GM12878 (cell line): ENCODE measurements around the gene CCN5. TPM values are rescaled to one million over a fixed set of nuclear protein-coding genes. Genes with fewer than 3 reads are reported as not detected.

Experiments
- ATAC-seq: fragments of 200-7000 bp; cut with Tn5 transposase; 3 replicates; pipeline ENCODE4 v1.9.1; 2020; ENCODE audit warnings: mild to moderate bottlenecking, moderate library complexity
- BruUV-seq: library from RNA; stranded (reverse); fragments of 400-500 nt; replicated peaks from 2 replicates; lab custom pipeline; 2021; lab: Mats Ljungman, UMichigan
- CTCF ChIA-PET: fragments of 300-600 bp; sonication (Branson Sonifier 250); formaldehyde crosslinking; extraction: SDS; loops from one replicate; lab custom pipeline; 2021; ENCODE audit warnings: inconsistent platforms; lab: Yijun Ruan, JAX
- POLR2A ChIA-PET: fragments of 350-600 bp; formaldehyde crosslinking; extraction: SDS; loops from one replicate; lab custom pipeline; 2021; ENCODE audit warnings: inconsistent platforms; lab: Charles Lee
- RAD21 ChIA-PET: fragments of 300-600 bp; sonication (Branson Sonifier 250); formaldehyde crosslinking; loops from one replicate; lab custom pipeline; 2023; ENCODE audit warnings: antibody characterized with exemption; ENCODE audit not compliant: unreplicated experiment; lab: Charles Lee
- SMC1A ChIA-PET: fragments of 300-600 bp; sonication (Branson Sonifier 250); formaldehyde crosslinking; loops from one replicate; lab custom pipeline; 2023; ENCODE audit not compliant: unreplicated experiment, uncharacterized antibody; lab: Charles Lee
- DNase-seq: peaks from one replicate; pipeline ENCODE4 v3.0.0-alpha.2; 2011; ENCODE audit warnings: low read depth, low spot score
- FAIRE-seq: peaks from 3 replicates; lab custom pipeline; 2011; peaks lifted over from hg19 to GRCh38; lab: Jason Lieb, UNC
- H2AFZ ChIP-seq: 2 replicates; pipeline ENCODE4 v1.6.0; 2011; ENCODE audit warnings: low read depth, low read length, control low read depth; ENCODE audit not compliant: control insufficient read depth
- H3K27ac ChIP-seq: 2 replicates; pipeline ENCODE4 v1.5.1; 2011; ENCODE audit warnings: control low read depth; ENCODE audit not compliant: control insufficient read depth, insufficient read depth
- H3K27me3 ChIP-seq, 2 experiments: replicated peaks in 1 of 2; 2 replicates each; pipeline versions ENCODE4 v1.6.0 to v1.6.1; 2011; ENCODE audit warnings: low read length in 1 of 2; ENCODE audit not compliant: control insufficient read depth in 2 of 2, insufficient read depth in 2 of 2
- H3K36me3 ChIP-seq, 2 experiments: 2 replicates each; pipeline ENCODE4 v1.5.1; 2011; ENCODE audit warnings: low read length in 1 of 2; ENCODE audit not compliant: control insufficient read depth in 2 of 2, insufficient read depth in 2 of 2
- H3K4me1 ChIP-seq: 2 replicates; pipeline ENCODE4 v1.6.1; 2011; ENCODE audit warnings: mild to moderate bottlenecking, low read length, moderate library complexity, mixed read lengths; ENCODE audit not compliant: control insufficient read depth, insufficient read depth
- H3K4me2 ChIP-seq: 2 replicates; pipeline ENCODE4 v1.6.0; 2011; ENCODE audit warnings: control low read depth; ENCODE audit not compliant: control insufficient read depth, insufficient read depth
- H3K4me3 ChIP-seq: fragments of 200-600 bp; sonication (generic); 2 replicates; pipeline ENCODE4 v1.5.1; 2016
- H3K79me2 ChIP-seq: 2 replicates; pipeline ENCODE4 v1.6.0; 2011; ENCODE audit warnings: low read length; ENCODE audit not compliant: control insufficient read depth, insufficient read depth
- H3K9ac ChIP-seq: 2 replicates; pipeline ENCODE4 v1.8.0; 2011; ENCODE audit warnings: low read length, control low read depth, mixed read lengths; ENCODE audit not compliant: control insufficient read depth, insufficient read depth
- H3K9me3 ChIP-seq: replicated peaks from 3 replicates; pipeline ENCODE4 v1.5.1; 2011; ENCODE audit warnings: mild to moderate bottlenecking, low read length; ENCODE audit not compliant: control insufficient read depth, insufficient read depth
- H4K20me1 ChIP-seq: 2 replicates; pipeline ENCODE4 v1.6.0; 2011; ENCODE audit not compliant: control insufficient read depth, insufficient read depth
- HDAC6 ChIP-seq: fragments of 200-600 bp; sonication (generic); IDR thresholded peaks from one replicate; pipeline ENCODE4 v1.8.0; 2017; ENCODE audit warnings: antibody characterized with exemption; ENCODE audit not compliant: unreplicated experiment
- MTA3 ChIP-seq: IDR thresholded peaks from 2 replicates; pipeline ENCODE4 v1.6.1; 2012; ENCODE audit warnings: low read length, inconsistent platforms, borderline replicate concordance
- MXI1 ChIP-seq: fragments of 150-350 bp; IDR thresholded peaks from 2 replicates; pipeline ENCODE4 v1.6.1; 2011; ENCODE audit warnings: low read depth, mild to moderate bottlenecking, inconsistent platforms, low read length, improper control_type of control experiment
- POLR2A ChIP-seq: IDR thresholded peaks from 2 replicates; pipeline ENCODE4 v1.6.1; 2011; ENCODE audit warnings: low read depth, mild to moderate bottlenecking, low read length
- SMAD1 ChIP-seq: fragments of 450-650 bp; IDR thresholded peaks from 2 replicates; pipeline ENCODE4 v1.6.1; 2018; ENCODE audit warnings: mild to moderate bottlenecking, low read depth; ENCODE audit not compliant: partially characterized antibody
- WGBS: methylation state at CpG from one replicate; pipeline ENCODE4 v1.1.6; 2016; ENCODE audit warnings: low lambda C conversion rate; ENCODE audit not compliant: insufficient replicate concordance, insufficient coverage; ENCODE audit errors: missing lambda C conversion rate; 5-methylcytosine and 5-hydroxymethylcytosine counted together
- in situ Hi-C: fragments of 300-500 bp; cut with MboI; formaldehyde crosslinking; loops from 9 replicates; pipeline ENCODE4 v1.14.3; 2018; ENCODE audit warnings: mixed read lengths
- intact Hi-C: fragments of 100-400 bp; cut with micrococcal nuclease; formaldehyde crosslinking; loops from one replicate; pipeline ENCODE4 v1.14.2; 2022; ENCODE audit not compliant: unreplicated experiment
- polyA plus RNA-seq, 11 experiments: library from polyadenylated mRNA; depleted of rRNA in 4 of 11; unstranded in 6 of 11; stranded (reverse) in 5 of 11; fragments of >200 nt; fragmentation: Nextera tagmentation in 4 of 11; fragmentation: Illumina TruSeq in 1 of 11; extraction: Ambion mirVana in 4 of 11; extraction: Trizol in 1 of 11; gene quantifications; 1 replicate in 1 of 11; 2 replicates in 10 of 11; pipeline versions ENCODE4 v1.2.1 to v1.2.3, GENCODE V29; 2011 to 2016; ENCODE audit warnings: inconsistent platforms in 2 of 11, missing spikeins in 2 of 11, low read depth in 1 of 11
- total RNA-seq, 4 experiments: library from RNA; depleted of rRNA in 3 of 4; stranded (reverse); fragments of >200 nt in 3 of 4; fragmentation: Illumina TruSeq in 1 of 4; extraction: Trizol in 1 of 4; gene quantifications; 2 replicates each; pipeline versions ENCODE4 v1.2.1 to v1.2.3, GENCODE V29; 2013 to 2021
- TF ChIP-seq, protein P1 (sequence below): fragments of 450-650 bp; IDR thresholded peaks from 2 replicates; pipeline ENCODE4 v1.6.1; 2016; ENCODE audit warnings: mild to moderate bottlenecking, moderate library complexity, borderline replicate concordance

CCN5 gene
- total and polyA plus RNA-seq, 10 of the 15 experiments (the other 5 are each of a cell fraction or from before 2014, with no cell fraction given): 0.14 to 0.15 TPM; not detected in 8

DNA sequence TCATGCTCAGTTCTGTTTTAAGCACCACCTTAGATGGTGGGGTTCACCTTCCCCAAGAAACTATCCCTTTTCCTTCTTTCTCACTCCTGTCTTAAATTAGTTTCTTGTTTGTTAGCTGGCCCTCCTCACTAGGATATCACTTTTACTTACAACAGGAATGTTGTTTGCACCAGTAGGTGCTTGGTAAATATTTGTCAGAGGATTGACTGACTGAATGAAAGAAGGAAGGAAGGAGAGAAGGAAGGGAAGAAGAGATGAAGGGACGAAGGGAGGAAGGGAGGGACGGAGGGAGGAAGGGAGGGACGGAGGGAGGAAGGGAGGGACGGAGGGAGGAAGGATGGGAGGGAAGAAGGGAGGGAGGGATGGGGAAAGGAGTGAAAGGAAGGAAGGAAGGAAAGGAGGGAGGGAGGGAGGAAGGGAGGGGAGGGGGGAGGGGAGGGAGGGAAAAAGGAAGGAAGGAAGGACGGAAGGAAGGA, 30.0 kb downstream of the CCN5 start:
- ChIA-PET CTCF (no interaction called here), POLR2A (no interaction called here), RAD21 (no interaction called here), SMC1A (no interaction called here)
- Histone ChIP-seq H3K9ac (no peak overlapping the region), H3K36me3 (no peaks in the 10 kb centered on the region), H3K9me3 (no peaks in the 10 kb centered on the region), H3K4me1 (no peaks in the 10 kb centered on the region), H3K4me3 (no peak overlapping the region), H2AFZ (no peak overlapping the region), H3K27me3 (peaks cover 4 to 16% of the 10 kb centered on the region in 2 experiments; a peak in 3 of 4 replicates), H3K4me2 (no peak overlapping the region), H4K20me1 (no peaks in the 10 kb centered on the region; the same call in 1 of the 2 replicates), H3K79me2 (no peaks in the 10 kb centered on the region), H3K27ac (no peak overlapping the region)
- BruUV-seq: no TSS peak
- 9% methylated on average over 1 of the region's 5 CpGs for WGBS
- FAIRE-seq: no peak
- TF ChIP-seq HDAC6 (no peak), MTA3 (no peak), SMAD1 (no peak), POLR2A (no peak), MXI1 (no peak)
- TF ChIP-seq, protein P1, sequence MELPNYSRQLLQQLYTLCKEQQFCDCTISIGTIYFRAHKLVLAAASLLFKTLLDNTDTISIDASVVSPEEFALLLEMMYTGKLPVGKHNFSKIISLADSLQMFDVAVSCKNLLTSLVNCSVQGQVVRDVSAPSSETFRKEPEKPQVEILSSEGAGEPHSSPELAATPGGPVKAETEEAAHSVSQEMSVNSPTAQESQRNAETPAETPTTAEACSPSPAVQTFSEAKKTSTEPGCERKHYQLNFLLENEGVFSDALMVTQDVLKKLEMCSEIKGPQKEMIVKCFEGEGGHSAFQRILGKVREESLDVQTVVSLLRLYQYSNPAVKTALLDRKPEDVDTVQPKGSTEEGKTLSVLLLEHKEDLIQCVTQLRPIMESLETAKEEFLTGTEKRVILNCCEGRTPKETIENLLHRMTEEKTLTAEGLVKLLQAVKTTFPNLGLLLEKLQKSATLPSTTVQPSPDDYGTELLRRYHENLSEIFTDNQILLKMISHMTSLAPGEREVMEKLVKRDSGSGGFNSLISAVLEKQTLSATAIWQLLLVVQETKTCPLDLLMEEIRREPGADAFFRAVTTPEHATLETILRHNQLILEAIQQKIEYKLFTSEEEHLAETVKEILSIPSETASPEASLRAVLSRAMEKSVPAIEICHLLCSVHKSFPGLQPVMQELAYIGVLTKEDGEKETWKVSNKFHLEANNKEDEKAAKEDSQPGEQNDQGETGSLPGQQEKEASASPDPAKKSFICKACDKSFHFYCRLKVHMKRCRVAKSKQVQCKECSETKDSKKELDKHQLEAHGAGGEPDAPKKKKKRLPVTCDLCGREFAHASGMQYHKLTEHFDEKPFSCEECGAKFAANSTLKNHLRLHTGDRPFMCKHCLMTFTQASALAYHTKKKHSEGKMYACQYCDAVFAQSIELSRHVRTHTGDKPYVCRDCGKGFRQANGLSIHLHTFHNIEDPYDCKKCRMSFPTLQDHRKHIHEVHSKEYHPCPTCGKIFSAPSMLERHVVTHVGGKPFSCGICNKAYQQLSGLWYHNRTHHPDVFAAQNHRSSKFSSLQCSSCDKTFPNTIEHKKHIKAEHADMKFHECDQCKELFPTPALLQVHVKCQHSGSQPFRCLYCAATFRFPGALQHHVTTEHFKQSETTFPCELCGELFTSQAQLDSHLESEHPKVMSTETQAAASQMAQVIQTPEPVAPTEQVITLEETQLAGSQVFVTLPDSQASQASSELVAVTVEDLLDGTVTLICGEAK: no peak
- DNase-seq: no peak
- intact Hi-C loops (no loop called here), in situ Hi-C loops (loop anchor here (10.0 kb wide), 1 partner anchor 120 kb away; no protein-coding TSS in a partner anchor)
- no peak for ATAC-seq
